ELR (cell line): Measurements from ENCODE around the gene RPL13A.
A peak's percentile ranks its signal among the peaks of the same experiment; 100 is the strongest.

Source experiments
- DNase-seq: peaks from one replicate; pipeline ENCODE4 v3.0.0-alpha.2; 2015; ENCODE audit warnings: low read depth

RPL13A gene

DNA sequence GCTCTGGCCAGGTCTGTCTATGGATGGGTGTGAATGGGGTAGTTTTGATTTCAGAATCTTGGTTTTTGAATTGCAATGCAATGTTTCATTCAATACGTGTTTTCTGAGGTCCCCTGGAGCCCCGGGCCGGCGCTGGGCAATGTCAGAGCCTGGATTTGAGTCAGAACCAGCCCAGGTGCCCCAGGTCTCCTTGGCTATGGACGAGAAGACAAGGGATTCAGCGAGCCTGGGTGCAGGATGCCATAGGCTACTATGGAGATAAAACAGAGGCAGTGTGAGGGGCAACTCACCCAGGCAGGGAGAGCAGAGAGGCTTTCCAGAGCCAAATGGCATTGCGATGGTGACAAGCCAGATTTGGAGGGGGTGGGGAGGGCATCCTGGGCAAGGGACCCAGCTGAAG lies 1.2 kb upstream of the RPL13A start:
- no peak for DNase-seq

DNA sequence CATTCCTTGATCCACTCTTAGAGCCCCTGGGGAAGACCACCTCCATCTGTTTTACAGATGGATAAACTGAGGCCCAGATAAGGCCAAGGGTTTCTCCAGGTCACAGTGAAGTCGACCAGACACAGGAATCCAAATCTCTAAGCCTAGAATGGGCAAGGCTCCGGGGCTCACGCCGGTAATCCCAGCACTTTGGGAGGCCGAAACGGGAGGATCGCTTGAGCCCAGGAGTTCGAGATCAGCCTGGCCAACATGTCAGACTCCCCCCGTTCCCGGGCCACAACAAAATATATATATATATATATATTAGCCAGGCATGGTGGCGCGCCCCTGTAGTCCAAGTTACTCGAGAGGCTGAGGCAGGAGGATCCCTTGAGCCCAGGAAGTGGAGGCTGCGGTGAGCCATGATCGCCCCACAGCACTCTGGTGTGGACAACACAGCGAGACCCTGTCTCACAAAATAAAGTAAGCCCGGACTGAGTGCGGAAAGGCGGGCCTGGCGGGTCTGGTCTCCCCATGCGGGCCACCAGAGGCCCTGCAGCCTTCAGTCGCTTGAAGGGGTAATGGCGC lies 615 bp upstream of the RPL13A start:
- no peak for DNase-seq

DNA sequence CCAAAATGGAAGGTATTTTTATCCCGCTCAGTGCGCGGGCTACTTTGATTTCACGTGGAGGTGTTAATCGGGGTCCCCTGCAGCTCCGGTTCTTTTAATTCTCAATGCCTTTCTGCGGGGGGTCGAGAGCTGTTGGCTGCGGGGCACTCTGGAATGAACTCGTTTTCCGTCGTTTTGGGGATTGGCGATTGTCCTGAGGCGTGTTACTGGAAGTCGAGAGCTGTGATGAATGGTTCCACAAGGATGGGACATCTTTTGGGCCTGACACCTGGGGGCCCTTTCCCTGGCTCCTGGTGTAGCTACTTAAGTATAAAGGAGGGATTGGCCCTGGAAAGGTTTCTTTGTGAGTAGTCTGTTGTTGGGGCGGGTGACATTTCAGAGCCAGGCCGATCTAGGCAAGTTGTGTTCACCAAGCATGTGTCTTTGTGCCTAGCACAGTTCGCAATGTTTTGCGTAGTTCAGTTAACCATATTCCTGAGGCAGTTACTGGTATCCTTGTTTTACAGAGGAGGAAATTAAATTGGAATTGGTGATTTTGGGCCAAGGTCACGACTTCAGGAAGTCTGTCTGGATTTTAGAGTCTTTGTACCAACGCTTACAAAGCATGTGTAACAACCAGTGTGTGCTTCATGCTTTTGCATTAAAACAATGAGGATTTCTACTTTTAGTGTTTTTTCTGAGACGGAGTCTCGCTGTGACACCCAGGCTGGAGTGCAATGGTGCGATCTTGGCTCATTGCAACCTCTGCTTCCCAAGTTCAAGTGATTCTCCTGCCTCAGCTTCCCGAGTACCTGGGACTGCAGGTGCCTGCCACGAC lies 846 bp downstream of the RPL13A start:
- no peak for DNase-seq

DNA sequence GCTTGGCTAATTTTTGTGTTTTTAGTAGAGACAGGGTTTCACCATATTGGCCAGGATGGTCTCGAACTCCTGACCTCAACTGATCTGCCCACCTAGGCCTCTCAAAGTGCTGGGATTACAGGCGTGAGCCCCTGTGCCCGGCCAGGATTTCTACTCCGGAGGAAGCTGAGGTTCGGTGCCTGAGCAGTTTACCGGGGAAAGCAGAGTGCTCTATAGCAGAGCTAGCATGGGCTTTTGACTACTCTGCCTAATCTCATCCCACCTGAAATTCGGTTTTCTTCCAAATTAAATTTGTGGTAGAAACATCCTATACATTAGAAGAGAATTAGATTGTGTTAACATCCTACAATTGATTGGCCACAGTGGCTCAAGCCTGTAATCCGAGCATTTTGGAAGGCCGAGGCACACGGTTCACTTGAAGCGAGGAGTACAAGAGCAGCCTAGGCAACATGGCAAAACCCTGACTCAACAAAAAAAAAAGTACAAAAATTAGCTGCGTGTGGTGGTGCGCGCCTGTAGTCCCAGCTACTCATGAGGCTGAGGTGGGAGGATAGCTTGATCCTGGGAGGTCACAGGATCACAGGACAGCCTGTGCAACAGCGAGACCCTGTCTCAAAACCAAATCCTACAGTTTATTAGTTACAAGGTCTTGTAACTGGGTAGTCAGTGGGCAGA lies 1.6 kb downstream of the RPL13A start:
- DNase-seq, result no peak

DNA sequence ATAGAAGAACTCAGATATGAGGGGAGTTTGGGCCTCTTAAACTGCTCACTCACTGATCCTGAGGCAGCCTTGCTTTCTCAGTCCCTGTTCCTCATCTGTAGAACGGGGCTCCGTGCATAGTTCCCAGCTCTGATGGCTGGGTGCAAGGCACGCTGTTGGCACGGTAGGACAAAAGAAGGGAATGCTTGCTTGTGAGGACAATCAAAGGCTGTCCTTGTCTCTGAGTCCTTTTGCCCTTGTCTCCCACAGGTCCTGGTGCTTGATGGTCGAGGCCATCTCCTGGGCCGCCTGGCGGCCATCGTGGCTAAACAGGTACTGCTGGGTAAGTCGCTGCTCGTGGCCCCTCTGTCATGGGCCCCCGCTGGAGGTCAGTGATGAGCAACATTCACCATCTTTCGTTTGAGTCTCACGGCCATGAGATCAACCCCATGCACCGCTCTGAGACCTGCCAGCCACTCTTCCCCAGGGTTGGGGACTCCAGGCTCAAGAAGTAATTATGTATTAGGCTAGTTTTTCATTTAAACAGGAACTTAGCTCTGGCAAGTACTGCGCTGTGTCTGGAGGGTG lies 2.3 kb downstream of the RPL13A start:
- no peak for DNase-seq

DNA sequence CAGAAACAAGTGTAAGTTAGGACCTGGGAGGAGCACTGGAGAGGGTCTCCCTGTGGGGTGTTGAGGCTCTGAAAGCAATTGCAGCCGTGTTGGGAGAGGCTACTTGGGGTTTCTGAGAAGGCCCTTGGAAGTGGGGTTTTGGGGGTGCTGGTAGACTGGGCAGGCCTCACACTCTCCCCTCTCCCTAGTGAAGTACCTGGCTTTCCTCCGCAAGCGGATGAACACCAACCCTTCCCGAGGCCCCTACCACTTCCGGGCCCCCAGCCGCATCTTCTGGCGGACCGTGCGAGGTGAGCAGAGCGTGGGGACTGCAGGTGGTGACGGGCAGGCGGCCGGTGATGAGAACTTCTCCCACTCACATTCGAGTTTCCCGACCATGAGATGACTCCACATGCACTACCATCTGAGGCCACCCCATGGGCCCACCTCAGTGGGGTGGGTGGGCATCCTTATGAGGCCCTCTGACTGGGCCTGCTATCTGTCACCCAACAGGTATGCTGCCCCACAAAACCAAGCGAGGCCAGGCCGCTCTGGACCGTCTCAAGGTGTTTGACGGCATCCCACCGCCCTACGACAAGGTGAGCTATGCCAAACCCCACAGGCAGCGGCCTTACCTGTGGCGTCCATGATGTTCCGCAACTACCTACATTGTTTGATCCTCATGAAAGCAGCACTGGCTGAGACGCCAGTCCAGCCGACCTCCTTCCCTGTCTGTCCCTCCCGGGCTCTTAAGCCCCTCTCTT lies 3.0 kb downstream of the RPL13A start:
- DNase-seq, result no peak

DNA sequence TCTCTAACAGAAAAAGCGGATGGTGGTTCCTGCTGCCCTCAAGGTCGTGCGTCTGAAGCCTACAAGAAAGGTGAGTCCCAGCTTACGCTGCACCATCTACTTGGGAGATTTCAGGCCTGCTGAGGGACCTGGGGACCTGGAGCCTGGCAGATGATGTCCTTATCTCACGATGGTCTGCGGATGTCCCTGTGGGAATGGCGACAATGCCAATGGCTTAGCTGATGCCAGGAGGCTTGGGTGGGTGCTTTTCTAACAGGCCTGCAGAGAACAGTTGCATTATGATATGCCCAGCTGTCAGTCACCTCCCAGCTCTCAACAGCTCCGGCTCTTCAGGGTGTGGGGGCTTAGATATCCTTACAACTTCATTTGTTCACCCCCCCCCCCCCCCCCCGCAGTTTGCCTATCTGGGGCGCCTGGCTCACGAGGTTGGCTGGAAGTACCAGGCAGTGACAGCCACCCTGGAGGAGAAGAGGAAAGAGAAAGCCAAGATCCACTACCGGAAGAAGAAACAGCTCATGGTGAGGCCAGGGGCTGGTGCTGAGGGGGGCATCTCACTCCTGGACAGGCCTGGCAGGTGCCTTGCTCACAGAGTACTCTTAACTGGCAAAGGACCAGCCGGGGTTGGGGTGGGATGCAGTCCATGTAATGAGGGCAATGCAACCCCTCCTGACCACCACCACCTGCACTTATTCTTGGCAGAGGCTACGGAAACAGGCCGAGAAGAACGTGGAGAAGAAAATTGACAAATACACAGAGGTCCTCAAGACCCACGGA lies 3.8 kb downstream of the RPL13A start:
- no peak for DNase-seq

DNA sequence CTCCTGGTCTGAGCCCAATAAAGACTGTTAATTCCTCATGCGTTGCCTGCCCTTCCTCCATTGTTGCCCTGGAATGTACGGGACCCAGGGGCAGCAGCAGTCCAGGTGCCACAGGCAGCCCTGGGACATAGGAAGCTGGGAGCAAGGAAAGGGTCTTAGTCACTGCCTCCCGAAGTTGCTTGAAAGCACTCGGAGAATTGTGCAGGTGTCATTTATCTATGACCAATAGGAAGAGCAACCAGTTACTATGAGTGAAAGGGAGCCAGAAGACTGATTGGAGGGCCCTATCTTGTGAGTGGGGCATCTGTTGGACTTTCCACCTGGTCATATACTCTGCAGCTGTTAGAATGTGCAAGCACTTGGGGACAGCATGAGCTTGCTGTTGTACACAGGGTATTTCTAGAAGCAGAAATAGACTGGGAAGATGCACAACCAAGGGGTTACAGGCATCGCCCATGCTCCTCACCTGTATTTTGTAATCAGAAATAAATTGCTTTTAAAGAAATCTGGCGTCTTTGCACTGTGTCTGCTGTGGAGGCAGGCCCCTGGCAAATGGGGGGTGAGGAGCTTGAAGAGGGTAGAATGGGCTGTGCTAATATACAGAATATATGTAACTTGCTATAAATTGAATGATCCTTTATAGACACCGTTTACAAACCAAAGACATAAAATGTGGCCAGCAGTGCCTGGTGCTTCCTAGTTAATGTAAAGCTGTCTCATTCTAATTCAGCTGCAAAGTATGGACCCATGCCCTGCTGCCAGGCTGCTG lies 4.6 kb downstream of the RPL13A start:
- DNase-seq, result peak; percentile 34

DNA sequence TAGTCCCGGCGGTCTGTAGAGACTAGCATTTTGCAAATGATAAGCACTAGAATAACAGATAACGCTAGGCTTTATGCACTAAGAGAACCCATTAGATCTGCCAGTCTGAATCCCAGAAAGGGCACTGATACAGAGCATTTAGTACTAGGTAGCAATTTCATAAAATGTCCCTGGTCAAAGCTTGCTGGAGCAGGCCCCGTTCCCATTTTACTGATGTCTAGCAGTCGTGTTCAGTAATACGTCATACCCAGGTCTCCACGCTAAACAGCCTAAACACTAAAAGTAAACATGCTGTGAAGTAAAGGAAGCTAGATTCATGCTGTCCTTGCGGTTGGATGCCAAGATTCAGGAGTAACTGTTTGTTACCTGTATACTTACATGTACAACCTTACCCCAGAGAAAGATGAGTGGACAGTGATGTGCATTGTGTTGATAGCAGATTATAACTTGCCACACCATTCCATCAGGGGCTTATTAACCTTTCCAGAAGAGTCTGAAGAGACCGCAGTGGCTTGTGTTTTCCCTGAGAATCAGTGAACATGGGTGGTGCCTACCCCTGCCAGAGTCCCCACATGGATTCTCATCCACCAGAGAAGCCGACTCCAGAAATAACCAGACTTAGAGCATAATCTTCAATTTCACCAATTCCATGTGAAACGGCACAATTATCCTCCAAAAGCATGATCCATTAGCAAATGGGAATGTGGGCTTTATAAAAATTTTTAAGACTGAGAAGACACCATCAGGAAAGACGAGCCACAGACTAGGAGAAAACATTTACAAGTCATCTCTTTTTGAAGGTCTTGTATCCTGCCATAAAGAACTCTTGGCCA lies 5.4 kb downstream of the RPL13A start:
- DNase-seq, result peak; percentile 75

DNA sequence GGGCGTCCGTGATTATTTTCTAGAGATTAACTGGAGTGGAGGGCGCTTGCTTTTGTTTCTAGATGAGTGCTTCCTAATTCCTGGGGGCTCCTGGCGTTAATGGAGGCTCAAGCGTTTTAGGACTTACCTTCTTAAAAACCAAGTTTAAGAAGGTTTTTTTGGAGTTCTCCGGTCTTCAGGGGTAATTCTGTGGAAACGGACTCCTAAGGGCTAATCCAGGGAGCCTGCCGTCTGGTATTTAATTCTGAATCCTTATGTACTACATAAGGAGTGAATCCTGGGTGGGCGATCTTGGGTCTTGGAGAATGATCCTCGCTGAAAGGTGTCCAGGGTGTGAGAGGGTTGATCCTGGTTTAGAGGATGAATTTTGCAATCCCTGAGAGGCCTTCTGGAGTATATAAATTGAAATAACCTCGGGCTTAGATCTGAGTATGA lies 9.2 kb downstream of the RPL13A start:
- no peak for DNase-seq

DNA sequence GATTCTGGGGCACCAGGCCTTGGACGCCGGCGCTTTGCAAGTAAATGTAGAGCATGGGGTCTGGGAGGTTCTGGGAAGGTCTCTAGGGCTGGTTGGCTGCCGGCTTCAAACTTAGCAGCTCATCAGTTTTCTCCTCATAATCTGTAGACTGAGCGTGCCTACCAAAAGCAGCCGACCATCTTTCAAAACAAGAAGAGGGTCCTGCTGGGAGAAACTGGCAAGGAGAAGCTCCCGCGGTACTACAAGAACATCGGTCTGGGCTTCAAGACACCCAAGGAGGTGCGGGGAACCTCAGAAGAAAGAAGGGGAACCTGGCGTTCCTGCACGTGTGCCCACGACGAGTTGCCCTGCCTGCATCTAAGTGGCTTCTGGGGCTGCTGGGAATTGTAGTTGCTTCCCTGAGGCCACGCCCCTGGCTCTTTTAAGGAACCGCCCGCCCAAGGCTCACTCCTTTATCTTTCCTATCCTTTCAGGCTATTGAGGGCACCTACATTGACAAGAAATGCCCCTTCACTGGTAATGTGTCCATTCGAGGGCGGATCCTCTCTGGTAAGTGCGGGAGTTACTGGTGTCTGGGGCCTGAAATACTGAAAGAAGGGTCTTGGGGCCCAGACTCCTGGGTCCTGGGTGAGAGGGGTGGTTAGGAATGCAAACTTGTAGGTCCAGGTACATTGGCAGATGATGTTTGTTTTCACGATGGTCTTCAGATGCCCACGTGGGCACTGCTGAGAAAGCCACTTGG lies 9.8 kb downstream of the RPL13A start:
- peak; percentile 76 for DNase-seq

DNA sequence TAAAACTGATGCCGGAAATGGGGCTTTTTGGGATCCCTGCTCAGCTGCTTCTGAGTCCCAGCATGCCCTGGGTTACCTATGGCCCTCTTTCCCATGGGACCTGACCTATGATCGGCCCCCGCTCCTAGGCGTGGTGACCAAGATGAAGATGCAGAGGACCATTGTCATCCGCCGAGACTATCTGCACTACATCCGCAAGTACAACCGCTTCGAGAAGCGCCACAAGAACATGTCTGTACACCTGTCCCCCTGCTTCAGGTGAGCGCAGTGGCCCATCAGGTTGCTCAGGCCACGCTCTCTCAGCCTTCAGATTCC lies 10.3 kb downstream of the RPL13A start:
- no peak for DNase-seq

DNA sequence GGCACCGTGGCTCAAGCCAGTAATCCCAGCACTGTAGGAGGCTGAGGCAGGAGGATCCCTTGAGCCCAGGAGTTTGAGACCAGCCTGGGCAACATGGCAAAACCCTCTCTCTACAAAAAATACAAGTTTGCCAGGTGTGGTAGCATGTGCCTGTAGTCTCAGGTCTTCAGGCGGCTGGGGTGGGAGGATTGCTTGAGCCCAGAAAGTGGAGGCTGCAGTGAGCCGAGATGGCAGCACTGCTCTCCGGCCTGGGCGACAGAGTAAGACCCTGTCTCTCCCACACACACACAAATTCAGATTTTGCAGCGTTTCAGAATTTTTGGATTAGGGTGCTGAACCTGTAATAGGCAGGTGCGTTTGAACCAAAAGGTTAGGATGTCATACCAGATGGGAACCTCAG lies 11.1 kb downstream of the RPL13A start:
- no peak for DNase-seq

DNA sequence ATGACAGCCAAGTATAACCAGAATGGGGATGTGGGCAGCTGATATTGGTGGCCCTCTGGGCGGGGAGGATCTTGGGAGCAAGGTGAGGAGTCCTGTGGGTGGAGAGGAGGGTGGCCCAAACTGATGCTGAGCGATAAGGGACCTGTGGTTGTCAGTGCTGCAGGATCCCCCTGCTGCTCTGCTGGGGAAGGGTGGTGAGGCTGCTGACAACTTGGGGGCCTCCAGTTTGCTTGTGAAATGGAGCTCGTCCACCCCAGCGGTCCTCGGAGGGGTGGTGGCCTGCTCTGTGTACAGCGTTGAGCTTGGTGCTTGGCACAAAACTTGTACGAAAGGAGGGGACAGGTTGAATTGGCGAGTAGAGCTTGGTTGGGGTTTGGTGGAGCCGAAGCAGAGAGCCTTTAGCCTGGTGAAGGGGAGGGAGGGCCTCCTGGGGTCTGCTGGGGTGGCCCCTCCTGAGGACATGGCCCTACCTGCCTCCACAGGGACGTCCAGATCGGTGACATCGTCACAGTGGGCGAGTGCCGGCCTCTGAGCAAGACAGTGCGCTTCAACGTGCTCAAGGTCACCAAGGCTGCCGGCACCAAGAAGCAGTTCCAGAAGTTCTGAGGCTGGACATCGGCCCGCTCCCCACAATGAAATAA lies 11.7 kb downstream of the RPL13A start:
- no peak for DNase-seq

DNA sequence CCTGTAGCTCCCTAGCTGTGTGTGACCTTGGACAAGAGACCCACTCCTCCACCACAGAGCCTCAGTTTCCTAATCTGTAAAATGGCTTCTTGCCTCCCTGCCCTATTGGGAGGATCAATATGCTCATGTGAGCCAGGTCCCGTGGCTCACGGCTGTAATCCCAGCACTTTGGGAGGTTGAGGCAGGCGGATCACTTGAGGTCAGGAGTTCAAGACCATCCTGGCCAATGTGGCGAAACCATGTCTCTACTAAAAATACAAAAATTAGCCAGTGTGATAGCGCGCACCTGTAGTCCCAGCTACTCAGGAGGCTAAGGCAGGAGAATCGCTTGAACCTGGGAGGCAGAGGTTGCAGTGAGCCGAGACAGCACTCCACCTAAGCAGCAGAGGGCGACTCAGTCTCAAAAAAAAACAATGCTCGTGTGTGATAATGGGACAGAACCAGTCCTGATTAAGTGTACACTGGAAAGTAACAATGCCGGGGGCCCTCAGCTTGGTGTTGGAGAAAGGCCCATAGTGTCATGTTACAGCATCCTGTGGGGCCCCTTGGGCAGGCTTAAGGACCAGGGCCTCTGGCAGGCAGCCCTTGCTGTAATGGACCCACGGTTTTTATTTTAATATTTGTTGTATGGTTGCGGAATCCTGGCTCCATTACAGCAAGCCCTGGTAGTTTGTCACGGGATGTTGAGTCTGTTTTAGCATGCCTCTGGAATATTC lies 15.6 kb downstream of the RPL13A start:
- DNase-seq, result peak; percentile 79

DNA sequence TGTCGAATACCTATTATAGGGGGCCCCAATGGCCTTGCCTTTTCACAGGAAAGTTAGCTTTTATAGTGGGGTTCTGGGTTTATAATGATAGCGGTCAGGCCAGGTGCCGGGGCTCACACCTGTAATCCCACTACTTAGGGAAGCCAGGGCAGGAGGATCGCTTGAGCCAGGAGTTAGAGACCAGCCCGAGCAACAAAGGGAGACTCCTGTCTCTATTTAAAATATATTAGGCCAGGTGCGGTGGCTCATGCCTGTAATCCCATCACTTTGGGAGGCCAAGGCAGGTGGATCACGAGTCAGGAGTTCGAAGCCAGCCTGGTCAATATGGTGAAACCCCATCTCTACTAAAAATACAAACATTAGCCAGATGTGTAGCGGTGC lies 16.2 kb downstream of the RPL13A start:
- DNase-seq, result no peak

DNA sequence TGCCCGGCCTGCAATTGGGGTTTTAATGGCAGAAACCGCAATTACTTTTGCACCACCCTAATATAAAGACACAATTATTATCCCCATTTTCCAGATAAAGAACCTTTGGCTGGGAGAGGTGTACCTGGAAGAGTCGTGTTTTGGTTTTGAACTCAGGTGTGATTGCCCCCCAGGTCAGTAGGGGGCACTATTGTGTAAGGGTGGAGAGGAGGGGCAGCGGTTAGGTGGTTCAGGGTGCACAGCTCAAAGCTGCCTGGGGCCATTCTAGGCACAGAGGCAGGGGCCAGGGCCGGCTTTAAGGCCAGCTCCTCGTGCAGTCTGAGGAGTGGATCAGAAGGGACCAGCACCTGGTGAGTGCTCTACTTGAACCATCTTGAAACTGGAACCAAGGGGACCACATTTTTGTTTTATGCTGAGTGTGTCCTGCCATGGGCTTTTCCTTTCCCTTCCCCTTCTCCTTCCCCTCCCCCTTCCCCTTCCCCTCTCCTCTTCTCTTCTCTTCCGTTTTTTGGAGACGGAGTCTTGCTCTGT lies 19.2 kb downstream of the RPL13A start:
- DNase-seq, result peak; percentile 70
